ENCODE measurements around the gene HADH.
"Not testable (repeated sequence)": the region's sequence is repeated elsewhere in the genome, so short reads cannot be mapped to it uniquely, and the experiment has no call there.

The HADH gene

DNA sequence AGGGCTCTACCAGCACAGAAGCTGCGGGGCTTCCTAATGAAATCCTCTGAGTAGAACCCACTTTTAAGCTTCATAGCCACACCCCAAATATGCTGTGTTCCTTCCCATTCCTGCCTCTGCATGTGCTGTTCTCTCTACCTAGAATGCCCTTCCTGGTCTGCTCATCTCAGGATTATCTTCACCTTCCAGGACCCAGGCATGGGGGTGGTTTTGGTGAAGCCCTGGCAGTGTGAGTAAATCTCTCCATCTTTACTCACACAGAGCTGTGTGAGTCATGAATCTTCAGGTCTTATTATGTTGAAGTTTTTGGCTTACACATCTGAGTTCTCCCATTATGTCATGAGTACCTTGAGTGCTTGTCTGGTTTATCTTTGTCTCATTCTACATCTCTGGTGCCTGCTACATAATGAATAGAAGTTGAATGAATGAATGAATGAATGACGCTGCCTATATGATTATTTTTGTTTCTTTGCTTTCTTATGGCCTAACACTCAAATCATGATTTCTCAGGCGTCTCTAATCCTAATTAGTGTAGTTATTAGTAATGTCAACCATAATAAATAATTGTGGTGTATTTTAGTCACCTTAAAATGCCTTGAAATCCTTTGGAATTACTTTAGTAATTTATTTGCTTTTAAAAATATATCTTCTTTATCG lies 41.9 kb downstream of the HADH start:
- no peak for DNase-seq

DNA sequence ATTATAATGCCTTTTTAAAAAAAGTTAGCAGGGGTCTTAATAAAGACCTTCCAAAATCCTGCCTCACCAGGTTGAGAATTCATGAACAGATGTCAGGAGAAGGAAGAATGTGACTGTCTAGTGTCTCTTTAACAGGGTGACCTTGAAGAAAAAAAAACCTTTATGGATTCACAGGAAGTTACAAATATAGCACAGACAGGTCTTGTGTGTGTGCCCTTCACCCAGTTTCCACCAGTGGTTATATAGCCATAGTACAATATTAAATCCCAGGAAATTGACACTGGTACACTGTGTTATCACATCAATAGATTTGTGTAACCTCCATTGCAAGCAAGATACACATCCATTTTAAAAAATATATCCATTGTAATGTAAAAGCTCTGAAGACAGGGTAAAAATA lies 43.7 kb downstream of the HADH start:
- DNase-seq, result no peak

DNA sequence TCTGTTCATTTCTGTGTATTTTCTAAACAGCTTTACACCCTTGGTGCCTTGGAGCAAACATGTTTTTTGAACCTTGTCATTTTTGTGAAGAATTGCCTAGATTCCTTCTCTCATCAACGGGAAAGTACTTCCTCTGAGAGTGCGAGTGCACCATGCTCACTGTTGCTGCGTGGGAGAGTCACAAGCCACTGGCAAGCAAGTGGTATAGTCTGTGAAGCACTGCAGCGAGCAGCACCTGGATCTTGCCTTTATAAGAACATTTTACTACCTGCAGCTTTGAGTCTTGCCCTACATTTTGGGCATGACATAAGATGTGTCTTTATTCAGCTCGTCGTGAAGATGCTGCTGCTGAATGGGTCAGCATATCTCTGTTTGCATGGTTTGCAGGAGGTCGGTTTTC lies 44.9 kb downstream of the HADH start:
- no peak for DNase-seq

DNA sequence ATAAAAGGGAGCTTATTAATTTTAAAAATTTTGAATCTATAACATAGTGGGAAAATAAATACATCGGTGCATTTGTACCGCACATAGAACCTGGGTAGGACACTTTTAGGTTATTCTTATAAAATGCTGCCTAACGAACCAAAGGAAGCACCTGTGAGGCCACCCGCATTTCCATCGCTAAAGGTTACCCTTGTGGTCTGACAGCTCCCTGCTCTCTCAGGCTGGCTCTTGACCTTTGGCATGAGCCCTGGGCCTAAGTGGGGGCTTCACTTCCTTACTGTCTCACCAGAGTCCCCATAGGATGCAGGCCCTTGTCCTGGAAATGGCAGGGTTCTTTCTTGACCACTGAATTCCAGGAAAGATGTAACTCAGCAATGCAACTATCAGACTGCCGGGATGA lies 46.0 kb downstream of the HADH start:
- DNase-seq, result no peak

DNA sequence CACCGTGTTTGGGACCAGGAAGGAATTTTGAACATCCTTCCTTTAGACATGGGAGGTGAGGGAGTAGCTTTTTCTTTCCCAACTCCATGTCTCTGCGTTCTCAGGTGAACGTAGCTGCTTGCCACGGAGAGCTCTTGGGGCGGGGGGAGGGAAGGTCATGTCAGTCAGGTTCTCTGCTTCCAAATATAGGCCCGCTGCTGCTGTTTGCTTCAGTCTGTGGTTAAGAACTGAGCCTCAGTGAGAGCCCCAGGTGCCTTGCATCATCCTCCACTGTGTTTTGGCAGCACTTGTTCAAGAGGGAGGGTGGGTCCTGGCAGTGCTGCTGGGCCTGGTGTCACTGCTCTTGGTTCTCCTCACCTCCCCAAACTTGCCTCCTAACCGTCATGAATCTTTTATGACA lies 46.5 kb downstream of the HADH start:
- peak in 3 of 5 donors; percentile 21 to 85 (median 44) for DNase-seq

DNA sequence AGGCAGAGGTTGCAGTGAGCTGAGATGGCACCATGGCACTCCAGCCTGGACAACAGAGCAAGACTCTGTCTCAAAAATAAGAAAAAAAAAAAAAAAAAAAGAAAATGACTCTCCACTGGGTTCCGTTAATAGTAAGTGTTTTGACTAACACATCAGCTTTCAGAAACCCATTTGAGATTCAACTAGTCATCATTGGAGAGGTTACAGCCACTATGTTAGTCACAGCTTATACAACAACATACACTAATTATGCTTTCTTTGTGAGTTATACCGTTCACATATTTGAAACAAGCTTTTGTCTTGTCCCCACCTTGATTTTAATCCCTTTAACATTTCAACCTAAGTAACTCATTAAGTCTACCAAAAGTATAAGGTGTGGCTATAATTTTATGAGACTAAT lies 48.2 kb downstream of the HADH start:
- DNase-seq, result no peak

DNA sequence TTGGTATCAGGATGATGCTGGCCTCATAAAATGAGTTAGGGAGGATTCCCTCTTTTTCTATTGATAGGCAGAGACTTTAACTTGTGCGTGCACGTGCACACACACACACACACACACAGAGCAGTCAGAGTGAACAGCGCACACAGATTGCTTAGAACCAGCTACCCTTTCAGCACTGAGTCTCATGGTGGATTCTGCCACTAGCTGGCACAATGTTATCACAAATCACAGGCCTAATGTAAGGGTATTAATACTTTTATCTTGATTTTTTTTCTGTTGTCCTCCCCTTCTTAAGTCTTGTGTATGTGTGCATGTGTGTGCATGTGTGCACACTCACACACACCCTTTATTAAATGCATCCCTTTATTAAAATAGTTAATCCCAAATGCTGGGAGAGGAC lies 53.2 kb downstream of the HADH start:
- DNase-seq, result no peak

DNA sequence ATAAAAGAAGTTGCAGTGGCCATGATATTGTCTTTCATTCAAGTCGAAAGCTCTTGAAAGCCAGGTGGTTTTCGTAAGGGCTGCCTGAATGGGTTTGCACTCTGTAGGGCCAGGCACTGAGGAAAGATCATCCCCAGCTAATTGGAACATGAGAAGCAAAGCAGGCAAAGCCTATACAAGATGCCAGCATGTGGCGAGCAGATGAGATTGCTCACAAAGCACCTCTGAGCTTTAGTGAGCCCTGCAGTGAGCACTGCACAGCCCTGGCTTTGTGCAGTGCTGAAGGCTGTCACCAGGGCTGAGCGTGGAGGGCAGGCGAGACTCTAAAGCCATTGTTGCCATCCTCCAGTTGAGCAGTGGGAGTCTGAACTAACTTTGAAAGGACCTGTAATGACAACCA lies 53.8 kb downstream of the HADH start:
- no peak for DNase-seq

DNA sequence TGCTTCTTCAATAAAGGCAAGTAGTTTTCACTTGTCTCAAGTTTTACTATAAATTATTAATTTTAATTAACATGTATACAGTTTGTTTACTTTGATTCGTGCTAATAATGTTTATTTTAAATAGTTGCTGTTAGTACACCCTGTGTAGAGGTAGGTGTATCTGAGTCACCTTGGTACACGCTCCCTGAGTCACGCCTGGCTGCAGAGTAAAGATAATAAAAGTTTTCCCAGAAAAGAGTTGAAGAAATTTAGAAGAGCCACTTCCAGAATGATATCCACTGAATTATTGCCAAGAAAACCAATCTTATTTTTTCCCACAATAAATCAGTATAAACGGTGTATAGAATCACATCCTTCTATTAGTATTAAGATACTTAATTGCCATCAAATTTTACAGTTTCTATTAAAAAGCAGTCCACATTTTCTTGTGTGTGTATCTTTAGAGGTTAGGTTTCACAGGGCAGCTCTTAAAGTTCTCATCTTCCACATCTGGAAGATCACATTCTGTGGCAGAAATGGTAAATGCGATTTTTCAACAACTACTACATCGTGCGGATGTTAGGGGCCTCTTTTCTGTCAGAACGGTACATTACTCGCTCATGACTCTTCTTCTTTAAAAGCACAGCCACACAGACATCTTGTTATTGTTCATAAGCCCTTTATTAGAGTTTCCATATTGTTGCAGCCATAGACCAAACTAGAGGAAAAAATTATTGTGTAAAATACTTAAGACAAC lies 55.4 kb downstream of the HADH start:
- no peak for DNase-seq

DNA sequence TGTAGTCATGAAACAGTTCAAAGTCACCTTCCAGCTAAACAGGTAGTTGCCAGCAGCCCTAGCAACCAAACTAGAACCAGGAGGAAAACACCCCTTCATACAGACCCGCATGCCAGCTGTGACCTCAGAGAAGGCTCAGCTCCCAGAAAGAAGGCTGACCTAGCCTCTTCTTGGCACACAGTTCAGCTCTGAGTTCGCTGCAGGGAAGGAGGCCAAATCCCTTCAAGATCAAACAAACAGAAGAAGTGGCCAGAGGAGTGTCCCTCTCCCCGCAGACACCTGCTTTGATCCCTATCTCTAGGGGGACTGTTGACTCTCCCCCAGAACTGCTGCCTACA lies 56.0 kb downstream of the HADH start:
- DNase-seq, result no peak

DNA sequence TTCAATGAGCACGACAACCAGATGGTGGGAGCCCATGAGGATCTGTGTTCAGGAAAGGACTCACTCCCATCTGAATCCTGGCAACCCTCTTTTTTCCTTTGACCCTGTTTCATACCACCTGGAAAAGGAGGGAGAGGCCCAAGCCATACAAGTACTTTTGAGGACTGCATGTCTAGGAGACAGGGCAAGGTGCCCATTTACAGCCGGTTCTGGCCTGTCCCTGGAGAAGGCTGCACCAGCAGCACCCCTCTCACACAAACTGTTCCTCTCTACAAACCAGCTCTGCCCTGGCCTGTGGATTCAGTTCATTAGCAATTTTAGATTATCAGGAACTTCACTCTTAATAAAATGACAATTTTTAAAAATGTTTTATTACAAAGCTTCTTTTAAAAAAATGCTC lies 57.5 kb downstream of the HADH start:
- DNase-seq, result no peak

DNA sequence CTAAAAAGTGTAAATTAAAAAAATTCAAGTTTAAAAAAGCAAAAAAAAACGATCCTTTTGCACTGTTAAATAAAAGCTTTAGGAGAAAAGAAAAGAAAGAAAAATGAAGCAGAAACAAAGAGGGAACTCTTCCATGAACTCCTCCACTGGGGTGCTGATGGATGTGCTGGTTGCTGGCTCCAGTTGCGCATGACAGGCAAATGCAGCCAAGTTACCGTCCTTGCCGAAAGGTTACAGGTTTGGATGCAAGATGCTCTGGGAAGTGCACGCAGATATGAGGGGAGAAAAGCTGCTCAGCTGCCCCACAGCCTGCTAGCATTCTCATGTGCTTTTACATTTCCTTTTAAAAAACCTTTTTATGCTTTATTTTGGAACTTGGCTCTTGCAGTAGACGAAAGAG lies 58.5 kb downstream of the HADH start:
- no peak for DNase-seq

DNA sequence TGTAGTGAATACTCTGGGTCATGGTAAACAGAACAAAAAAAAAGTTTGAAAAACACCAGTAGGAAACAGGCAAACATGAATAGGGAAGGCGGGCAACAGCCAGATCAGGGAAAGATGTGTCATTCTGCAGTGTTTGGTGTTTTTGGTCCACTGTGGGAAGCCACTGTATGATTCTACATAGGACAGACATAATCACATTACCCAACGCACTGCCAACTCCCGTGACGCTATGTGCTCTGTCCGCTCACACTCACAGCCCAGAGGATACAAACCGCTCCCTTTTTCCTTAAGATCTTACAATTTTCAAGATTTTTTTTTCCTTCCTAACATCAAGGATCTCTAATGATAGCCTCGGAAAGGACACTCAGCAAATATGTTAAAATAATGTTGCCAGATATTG lies 59.3 kb downstream of the HADH start:
- DNase-seq, result no peak

DNA sequence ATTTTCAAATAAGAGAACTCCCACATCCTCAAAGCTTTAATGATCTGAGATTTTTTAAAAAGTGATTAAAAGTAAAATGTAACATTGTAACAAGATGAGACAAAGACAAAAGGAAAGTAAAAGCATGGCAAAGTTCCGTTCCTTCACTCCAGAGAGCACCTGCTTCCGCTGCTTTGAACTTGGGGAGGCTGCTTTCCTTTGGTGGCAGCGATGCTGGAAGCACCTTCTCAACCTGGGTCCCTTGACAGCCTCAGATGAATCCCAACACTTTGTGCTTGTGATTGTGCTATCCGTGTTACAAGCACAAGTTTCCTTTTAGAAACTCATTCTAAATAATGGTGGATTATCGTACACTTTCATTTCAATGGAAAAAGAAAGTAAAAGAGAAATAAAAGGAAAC lies 59.7 kb downstream of the HADH start:
- peak in 3 of 5 donors; percentile 28 to 52 (median 40) for DNase-seq

DNA sequence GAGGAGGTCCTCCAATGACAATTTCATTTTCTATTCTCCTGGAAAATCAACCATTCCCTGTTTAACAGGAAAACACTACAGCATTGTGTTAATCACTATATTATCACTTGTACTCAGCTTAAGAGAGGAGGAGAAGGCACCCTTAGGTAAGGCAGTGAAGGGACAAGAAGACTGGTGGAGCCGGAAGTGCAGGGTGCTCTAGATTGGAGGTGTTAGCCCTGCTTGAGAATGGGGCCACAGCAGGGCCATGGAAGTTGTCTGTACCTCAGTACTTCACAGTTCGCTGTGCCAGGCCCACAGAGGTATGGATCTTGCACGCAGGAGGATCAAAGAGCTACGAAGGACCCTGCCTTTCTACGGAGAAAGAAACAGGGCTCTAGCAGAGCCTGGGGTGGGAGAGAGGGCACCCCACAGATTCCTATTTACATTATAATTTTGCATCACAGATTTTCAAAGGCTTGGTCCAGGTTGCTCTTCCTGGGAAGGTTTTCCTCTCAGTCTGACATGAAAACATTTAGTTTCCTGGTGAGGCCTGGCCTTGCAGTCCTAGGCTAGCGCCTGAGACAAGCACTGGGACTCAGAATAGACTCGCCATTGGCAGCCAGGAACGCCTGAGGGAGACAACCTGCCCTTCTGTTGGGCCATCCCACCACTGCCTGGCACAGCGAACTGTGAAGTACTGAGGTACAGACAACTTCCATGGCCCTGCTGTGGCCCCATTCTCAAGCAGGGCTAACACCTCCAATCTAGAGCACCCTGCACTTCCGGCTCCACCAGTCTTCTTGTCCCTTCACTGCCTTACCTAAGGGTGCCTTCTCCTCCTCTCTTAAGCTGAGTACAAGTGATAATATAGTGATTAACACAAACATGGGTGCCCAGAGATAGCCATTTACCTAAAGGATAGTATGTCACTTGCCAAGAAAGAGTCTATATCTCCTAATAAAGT lies 60.8 kb downstream of the HADH start:
- DNase-seq, result not testable (repeated sequence)

DNA sequence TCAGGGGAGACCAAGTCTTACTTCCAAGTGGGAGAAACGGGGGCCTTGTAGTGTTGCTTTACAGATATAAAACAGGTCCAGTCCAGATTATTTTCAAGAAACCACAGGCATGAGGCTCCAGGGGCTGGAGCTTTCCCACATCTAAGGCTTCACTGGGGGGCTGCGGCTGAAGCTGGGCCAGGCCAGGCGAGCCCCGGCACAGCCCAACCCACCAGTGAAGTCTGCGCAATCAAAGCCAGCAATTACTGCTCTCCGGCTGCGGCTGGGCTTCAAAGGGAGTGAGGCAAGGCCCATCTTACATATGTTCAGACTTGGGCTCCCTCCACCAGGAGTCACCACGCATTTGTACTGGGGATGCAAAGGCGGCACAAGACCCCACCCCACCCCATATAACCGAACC lies 61.7 kb downstream of the HADH start:
- no peak for DNase-seq

DNA sequence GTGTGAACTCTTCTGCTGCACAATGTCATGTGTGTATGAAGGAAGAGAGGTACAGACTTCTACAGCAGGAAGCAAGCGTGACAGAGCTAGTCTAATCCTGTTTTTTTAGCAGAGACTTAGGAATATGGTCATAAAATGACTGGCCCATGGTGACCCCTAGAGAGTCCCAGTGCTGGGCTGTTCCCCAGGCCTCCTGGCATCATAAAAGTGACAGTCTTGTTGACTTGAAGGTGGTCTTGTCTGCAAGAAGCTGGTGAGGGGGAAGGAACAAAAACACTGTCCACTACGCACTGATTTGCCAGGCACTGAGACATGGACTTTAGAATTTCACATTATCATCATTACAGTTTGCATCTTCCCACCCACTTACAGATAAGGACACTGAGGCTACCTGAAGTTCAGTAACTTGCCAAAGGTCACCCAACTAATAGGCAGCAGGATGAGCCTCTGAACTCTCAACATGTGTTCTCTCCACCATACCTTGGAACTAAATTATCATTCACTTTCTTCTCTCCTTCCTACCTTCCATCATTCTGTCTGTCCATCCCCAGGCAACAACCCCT lies 63.0 kb downstream of the HADH start:
- no peak for DNase-seq

DNA sequence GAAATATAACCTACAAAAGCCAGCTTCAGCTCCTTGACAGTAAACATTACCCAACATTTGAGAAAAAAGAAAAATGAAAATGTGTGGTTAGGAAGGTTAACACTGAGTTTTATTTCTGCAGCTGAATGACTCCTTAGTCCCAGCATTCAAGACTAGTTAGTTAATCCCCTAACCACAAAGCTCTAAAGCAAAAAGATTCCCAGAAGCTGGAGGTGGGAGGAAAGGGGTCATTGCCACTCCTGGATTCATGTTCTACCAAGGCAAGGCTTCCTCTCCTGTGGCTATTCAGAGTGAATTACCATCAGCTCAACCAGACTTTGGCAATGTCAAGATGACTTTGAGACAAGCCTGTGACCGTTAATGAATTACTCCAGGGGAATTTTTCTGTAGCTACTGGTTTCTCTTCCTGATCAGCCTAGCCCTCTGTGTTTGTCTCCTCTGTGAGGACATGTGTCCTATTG lies 63.6 kb downstream of the HADH start:
- no peak for DNase-seq

DNA sequence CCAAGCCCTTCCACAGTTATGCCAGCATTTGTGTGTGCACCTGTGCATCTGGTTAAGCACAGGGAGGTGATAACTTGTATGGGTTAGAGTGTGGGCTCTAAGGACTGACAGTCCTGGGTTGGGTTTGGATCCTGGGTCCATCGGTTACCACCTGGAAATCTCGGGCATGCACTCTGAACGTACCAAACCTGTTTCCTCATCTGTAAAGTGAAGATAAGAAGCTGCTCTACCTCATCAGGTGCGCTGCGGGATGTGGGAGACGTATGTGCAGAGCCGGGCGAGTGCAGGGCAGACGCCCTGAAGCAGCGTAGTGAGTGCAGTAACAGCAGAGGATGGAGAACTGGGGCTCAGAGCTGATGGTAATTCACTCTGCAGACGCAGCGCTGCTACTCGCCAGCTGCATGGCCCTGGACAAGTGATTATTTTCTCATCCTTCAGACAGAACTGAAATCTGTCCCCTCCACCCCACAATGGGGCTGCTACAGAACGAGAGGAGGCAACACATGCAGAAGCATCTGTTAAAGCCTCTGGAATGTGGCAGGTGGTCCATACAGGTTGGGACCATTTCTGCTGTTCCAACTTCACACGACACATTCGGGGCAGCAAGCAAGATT lies 64.4 kb downstream of the HADH start:
- DNase-seq, result no peak

DNA sequence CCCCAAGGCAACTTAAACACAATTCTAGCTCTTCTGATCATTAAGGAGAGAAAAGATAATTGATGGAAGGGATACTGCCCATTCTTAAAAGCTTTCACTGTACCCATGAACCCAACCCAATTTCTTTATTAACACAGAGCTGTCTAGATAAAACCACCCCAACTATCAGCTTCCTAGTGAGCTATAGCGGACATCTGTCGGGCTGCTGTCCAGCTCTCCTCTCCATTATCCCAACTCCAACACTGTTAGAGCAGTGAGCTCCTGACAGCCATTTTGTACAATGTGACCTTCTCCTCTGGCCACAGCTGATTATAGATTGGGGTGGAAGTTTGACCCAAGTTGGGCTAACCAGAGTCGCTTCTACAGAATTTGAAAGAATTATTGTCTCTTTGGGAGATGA lies 66.1 kb downstream of the HADH start:
- DNase-seq, result no peak

DNA sequence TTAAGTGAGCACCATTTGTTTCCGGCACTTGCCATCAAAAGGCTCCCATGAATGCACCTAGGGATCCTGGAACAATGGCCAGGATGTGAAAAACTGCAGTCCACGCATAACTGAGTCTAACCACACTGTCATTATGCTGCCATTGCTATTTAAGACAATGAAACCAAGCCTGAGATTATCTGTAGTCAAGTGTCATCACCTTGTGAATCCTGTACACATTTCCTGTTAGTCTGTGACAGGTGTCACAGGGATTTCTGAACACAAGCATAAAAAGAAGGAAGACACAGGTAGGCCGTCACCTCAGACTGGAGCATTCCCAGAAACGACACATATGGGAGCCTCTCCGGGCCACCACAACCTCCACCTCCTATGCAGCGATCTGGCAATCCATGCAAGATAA lies 66.7 kb downstream of the HADH start:
- no peak for DNase-seq

DNA sequence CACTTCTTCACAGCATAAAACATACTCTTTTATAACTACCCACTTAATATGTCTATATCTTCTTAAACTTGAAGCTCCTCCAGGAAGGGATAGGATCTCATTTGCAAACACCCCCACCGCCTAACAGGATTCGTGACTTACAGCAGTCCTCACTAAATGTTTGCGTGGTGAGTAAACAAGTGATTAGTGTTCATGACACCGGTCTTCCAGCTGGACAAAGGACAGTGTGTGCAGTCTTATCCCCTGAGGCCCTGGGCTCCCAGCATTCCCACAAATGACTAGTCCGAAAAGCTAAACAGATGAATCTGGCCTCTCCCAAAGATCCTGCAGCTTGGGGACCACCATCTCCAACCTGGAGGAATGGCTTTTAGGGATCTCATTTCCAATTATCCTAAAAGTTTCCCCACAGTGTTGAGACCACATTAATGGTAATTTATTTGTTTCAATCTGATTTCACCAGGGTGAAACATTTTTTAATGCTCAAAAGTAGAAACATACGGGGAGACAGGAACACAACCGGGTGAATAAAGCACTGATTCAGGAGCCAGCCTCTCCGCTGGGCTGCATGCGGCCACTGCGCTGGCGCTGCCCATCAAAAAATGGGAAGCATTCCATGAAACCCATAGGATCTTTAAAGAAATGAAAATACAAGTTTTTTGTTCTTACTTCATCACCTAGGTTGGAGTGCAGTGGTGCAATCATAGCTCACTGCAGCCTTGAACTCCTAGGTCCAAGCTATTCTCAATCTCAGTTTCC lies 69.2 kb downstream of the HADH start:
- no peak for DNase-seq

All from T-helper 1 cell (primary cell).